T-helper 2 cell treated with Interferon-gamma antibody and Interleukin-4, amounts not matched to agents 5 μg/mL and 100 μg/mL, for 36 hours (primary cell): ENCODE data around the gene FUT6.
"Not testable (repeated sequence)": the region's sequence is repeated elsewhere in the genome, so short reads cannot be mapped to it uniquely, and the experiment has no call there.

ENCODE experiments used
- DNase-seq: peaks from one replicate; pipeline ENCODE4 v3.0.0; 2021; ENCODE audit warnings: low spot score
- H3K27ac Mint-ChIP-seq: one replicate; pipeline ENCODE4 v1.8.0; 2021; ENCODE audit warnings: mild to moderate bottlenecking, mixed read lengths
- H3K27me3 Mint-ChIP-seq: one replicate; pipeline ENCODE4 v1.8.0; 2021; ENCODE audit warnings: low read depth, mixed read lengths
- H3K36me3 Mint-ChIP-seq: one replicate; pipeline ENCODE4 v1.8.0; 2021; ENCODE audit warnings: low read depth, mixed read lengths
- H3K4me1 Mint-ChIP-seq: one replicate; pipeline ENCODE4 v1.8.0; 2021; ENCODE audit warnings: low read depth, mixed read lengths
- H3K4me3 Mint-ChIP-seq: one replicate; pipeline ENCODE4 v1.8.0; 2022; ENCODE audit warnings: mild to moderate bottlenecking, moderate library complexity, mixed read lengths
- H3K9me3 Mint-ChIP-seq: one replicate; pipeline ENCODE4 v1.8.0; 2021; ENCODE audit warnings: mixed read lengths

The FUT6 gene

DNA sequence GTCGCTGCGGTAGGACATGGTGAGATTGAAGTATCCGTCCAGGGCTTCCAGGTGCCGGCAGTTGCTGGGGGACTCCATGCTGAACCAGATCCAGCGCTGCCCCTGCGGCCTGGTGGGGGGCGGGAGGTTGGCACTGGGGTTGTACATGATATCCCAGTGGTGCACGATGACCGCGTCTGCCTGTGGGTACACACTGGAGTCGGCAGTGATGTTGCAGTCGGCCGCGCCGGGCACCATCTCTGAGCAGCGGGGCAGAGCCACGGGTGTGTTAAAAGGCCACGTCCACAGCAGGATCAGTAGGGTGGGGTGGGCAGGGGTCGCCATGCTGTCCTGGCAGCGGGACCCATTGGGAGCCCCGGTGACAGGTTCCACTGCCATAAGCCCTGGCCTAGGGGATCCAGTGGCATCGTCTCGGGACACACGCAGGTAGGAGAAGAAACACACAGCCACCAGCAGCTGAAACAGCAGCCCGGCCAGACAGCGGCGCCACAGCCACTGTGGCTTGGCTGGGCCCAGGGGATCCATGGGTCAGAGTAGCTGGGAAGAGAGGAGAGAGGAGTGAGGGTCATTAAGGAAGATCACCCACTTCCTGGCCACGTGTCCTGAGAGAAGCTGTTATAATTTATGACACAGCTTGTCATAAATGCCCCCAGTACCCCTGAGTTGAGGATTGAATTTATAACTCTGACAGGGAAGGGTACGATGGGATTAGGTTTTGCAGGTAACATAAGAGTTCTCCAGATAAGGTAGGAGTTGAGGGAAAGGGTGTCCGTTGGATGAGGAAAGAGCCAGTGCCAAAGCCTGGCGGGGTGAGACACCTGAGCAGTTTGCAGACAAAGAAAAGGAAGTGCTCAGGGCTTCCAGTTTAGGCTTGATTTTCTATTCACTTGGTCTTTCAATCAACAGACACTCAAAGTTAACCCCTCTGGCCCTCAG, 28.0 kb upstream of the FUT6 start:
- DNase-seq = no peak
- no peaks in the 10 kb centered on the region for H3K36me3 Mint-ChIP-seq
- no peaks in the 10 kb centered on the region for H3K4me1 Mint-ChIP-seq
- no peak overlapping the region for H3K4me3 Mint-ChIP-seq
- H3K27ac Mint-ChIP-seq = no peak overlapping the region
- H3K9me3 Mint-ChIP-seq = no peaks in the 10 kb centered on the region
- no peaks in the 10 kb centered on the region for H3K27me3 Mint-ChIP-seq

- Mint-ChIP-seq H3K36me3 (no peaks in the 10 kb centered on the region), H3K27me3 (no peaks in the 10 kb centered on the region), H3K9me3 (no peaks in the 10 kb centered on the region), H3K4me3 (no peak overlapping the region), H3K27ac (no peak overlapping the region), H3K4me1 (no peaks in the 10 kb centered on the region)
- no peak for DNase-seq
These were observed 26.3 kb upstream of the FUT6 start for GRCh38 chr19:5865772-5866171.

DNA sequence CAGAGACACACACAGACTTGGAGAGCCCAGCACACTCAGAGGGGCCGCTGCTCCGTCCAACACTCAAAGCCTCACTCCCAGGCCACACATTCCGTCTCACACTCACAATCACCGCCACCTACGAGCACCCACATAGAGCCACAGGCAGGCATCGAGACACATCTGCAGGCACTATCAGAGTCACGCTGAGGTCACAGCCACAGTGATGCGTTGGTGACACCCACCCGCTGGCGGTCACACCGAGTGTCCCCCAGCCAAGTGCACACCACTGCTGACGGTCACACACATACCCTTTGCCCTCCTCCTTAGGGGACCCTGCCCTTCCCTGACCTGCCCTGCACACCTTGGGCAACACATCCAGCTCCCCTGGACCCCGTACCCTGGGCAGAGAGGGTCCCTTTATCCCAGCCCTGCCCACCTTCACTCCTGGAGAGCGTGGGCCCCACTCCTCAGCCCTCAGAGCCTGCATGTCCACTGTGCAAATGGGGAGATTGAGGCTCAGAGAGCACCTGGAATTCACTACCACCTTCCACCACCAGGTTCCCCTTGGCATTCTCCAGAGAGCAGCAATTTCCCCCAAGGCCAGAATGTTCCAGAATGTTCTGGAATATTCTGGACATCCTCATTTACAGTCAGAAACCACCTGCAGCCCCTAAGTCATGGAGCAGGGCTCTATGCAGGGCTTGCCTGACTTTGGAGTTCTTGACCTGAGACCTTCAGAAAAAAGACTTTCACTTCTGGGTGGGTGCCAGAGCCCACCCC, 25.4 kb upstream of the FUT6 start:
- no peak for DNase-seq
- Mint-ChIP-seq H3K4me1 (no peaks in the 10 kb centered on the region), H3K36me3 (no peaks in the 10 kb centered on the region), H3K4me3 (no peak overlapping the region), H3K9me3 (no peaks in the 10 kb centered on the region), H3K27ac (no peak overlapping the region), H3K27me3 (no peaks in the 10 kb centered on the region)

- Mint-ChIP-seq H3K4me1 (no peaks in the 10 kb centered on the region), H3K9me3 (no peaks in the 10 kb centered on the region), H3K27ac (no peak overlapping the region), H3K4me3 (no peak overlapping the region), H3K36me3 (no peaks in the 10 kb centered on the region), H3K27me3 (no peaks in the 10 kb centered on the region)
- DNase-seq = no peak
These were observed 24.7 kb upstream of the FUT6 start for GRCh38 chr19:5864013-5864720.

- Mint-ChIP-seq H3K36me3 (no peaks in the 10 kb centered on the region), H3K27me3 (no peaks in the 10 kb centered on the region), H3K4me1 (no peaks in the 10 kb centered on the region), H3K4me3 (no peak overlapping the region), H3K9me3 (no peaks in the 10 kb centered on the region), H3K27ac (no peak overlapping the region)
- no peak for DNase-seq
These were observed 23.6 kb upstream of the FUT6 start for GRCh38 chr19:5863030-5863665.

GRCh38 chr19:5857203-5858081, 17.9 kb upstream of the FUT6 start:
- Mint-ChIP-seq H3K27ac (no peak overlapping the region), H3K27me3 (peaks cover 2% of the 10 kb centered on the region), H3K4me3 (no peak overlapping the region), H3K4me1 (peaks cover 4% of the 10 kb centered on the region), H3K9me3 (no peaks in the 10 kb centered on the region), H3K36me3 (no peaks in the 10 kb centered on the region)
- DNase-seq = no peak

DNA sequence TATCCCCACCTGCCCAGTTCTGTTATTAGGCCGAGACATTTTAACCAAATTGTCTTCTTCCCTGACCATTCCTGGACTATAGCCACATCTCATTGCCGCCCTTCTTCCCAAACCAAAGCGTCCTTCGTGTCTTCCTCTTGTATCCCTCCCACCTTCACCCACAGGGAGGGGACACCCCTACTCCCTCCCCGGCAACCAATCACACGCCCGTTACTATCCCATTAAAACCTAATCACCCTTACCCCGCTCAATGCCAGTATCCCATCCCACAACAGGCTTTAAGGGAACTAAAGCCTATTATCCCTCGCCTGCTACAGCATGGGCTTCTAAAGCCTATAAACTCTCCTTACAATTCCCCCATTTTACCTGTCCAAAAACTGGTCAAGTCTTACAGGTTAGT, 15.6 kb upstream of the FUT6 start:
- H3K27ac Mint-ChIP-seq, H3K9me3 Mint-ChIP-seq, H3K36me3 Mint-ChIP-seq, H3K4me3 Mint-ChIP-seq, H3K4me1 Mint-ChIP-seq, DNase-seq, H3K27me3 Mint-ChIP-seq: not testable (repeated sequence)

GRCh38 chr19:5854121-5854520, 14.6 kb upstream of the FUT6 start:
- not testable (repeated sequence) for H3K27me3 Mint-ChIP-seq, H3K36me3 Mint-ChIP-seq, H3K4me1 Mint-ChIP-seq, H3K27ac Mint-ChIP-seq, DNase-seq, H3K4me3 Mint-ChIP-seq, H3K9me3 Mint-ChIP-seq

DNA sequence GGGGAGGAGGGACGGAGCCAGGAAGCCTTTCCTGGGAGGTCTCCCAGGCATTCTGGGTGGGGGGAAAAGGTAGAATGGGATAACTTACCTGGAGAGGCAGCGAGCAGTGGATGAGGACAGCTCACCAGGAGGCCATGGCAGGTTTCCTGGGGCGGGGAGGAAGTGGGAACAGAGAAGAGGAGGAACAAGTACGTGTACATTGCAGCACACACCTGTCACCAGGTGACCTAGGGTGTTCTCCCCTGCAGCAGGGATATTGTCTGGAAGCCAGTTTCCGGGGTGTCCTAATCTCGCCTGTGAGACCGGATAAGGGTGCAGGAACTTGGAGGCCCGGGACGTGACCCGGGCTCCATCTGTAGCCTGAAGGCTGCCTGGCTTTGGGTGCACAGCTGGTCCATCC, 11.8 kb upstream of the FUT6 start, which contains the start of gene FUT3:
FUT3 (minus strand) TSS at position 148 of the 400 bp plus-strand sequence.
- Mint-ChIP-seq H3K27me3 (peaks cover 2% of the 10 kb centered on the region), H3K4me3 (no peak within 1 kb of the TSS), H3K9me3 (no peaks in the 10 kb centered on the region), H3K36me3 (no peaks in the 10 kb centered on the region), H3K27ac (no peak within 1 kb of the TSS), H3K4me1 (peaks cover 4% of the 10 kb centered on the region)
- DNase-seq = no peak

- H3K9me3 Mint-ChIP-seq = no peaks in the 10 kb centered on the region
- no peaks in the 10 kb centered on the region for H3K36me3 Mint-ChIP-seq
- peaks cover 2% of the 10 kb centered on the region for H3K27me3 Mint-ChIP-seq
- no peak overlapping the region for H3K4me3 Mint-ChIP-seq
- no peak for DNase-seq
- no peak overlapping the region for H3K27ac Mint-ChIP-seq
- peaks cover 4% of the 10 kb centered on the region for H3K4me1 Mint-ChIP-seq
These were observed 11.3 kb upstream of the FUT6 start for GRCh38 chr19:5850743-5851293.

GRCh38 chr19:5850189-5850588, 10.7 kb upstream of the FUT6 start:
- no peaks in the 10 kb centered on the region for H3K9me3 Mint-ChIP-seq
- no peak overlapping the region for H3K4me3 Mint-ChIP-seq
- H3K36me3 Mint-ChIP-seq = no peaks in the 10 kb centered on the region
- peaks cover 4% of the 10 kb centered on the region for H3K4me1 Mint-ChIP-seq
- H3K27me3 Mint-ChIP-seq = peaks cover 2% of the 10 kb centered on the region
- H3K27ac Mint-ChIP-seq = no peak overlapping the region
- DNase-seq = no peak

DNA sequence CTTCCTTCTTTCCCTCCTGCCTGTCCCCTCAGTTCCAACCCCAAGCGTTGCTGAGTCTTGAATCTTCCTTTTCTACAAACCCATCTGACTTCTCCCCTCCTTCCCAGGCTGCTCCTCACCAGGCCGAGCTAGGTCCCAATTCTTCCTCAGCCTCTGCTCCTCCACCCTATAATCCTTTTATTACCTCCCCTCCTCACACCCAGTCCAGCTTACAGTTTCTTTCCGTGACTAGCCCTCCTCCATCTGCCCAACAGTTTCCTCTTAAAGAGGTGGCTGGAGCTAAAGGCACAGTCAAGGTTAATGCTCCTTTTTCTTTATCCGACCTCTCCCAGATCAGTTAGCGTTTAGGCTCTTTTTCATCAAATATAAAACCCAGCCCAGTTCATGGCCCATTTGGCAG, 9.1 kb upstream of the FUT6 start:
- H3K27ac Mint-ChIP-seq, H3K27me3 Mint-ChIP-seq, H3K4me3 Mint-ChIP-seq, H3K4me1 Mint-ChIP-seq, H3K9me3 Mint-ChIP-seq, H3K36me3 Mint-ChIP-seq, DNase-seq: not testable (repeated sequence)

- H3K9me3 Mint-ChIP-seq, H3K4me1 Mint-ChIP-seq, H3K36me3 Mint-ChIP-seq, H3K4me3 Mint-ChIP-seq, H3K27me3 Mint-ChIP-seq, H3K27ac Mint-ChIP-seq, DNase-seq: not testable (repeated sequence)
These were observed 8.3 kb upstream of the FUT6 start for GRCh38 chr19:5847846-5848245.
